CD4-positive, alpha-beta T cell treated with Interleukin-15 for 4 hours (primary cell): ENCODE results near the gene ROR2.
"Not testable (repeated sequence)": the region's sequence is repeated elsewhere in the genome, so short reads cannot be mapped to it uniquely, and the experiment has no call there.

ENCODE experiments used
- DNase-seq: peaks from one replicate; pipeline ENCODE4 v3.0.0-alpha.2; 2020; ENCODE audit warnings: low spot score

Gene ROR2

DNA sequence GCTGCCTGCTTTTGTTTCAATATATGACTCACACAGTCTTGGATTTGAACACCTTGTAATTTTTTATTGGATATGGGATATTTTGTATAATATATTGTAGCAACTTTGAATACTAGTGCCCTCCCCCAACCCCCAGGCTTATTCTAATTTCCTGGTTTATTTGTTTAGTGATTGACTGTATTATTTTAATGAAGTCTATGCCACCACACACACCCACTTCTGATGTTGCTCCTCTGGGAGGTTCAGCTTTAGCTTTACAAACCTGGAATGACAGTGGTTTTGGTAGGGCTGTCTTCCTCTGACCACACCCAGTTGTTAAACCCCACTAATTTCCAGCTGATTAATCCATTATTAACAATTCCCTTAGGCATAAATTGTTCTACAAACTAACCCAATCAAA, 320.3 kb downstream of the ROR2 start:
- DNase-seq, result no peak

DNA sequence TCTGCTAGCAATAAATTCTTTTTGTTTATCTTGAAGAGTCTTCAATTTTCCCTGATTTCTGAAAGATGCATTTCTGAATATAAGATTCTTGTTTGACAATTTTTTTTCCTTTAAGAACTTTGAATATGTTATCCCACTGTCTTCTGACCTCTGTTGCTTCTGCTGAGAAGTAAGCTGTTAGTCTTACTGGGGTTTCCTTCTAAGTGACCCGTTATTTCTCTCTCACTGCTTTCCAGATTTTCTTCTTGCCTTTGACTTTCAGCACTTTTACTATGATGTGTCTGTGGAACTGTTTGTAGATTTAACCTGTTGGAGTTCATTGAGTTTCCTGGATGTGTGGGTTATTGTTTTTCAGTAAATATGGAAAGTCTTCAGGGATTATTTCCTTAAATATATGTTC, 321.1 kb downstream of the ROR2 start:
- DNase-seq, result no peak

DNA sequence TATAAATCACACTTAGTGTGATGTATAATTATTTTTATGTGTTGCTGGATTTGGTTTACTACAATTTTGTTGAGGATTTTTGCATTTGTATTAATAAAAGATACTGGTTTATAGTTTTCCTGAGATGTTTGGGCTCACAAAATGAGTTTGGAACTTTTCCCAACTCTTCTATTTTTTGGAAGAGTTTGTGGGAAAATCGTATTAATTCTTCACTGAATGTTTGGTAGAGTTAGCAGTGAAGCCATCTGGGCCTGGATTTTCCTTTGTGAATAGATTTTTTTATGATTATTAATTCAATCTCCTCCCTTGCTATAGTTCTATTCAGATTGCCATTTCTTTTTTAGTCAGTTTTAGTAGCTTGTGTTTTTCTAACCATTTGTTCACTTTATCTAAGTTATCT, 324.7 kb downstream of the ROR2 start:
- no peak for DNase-seq

DNA sequence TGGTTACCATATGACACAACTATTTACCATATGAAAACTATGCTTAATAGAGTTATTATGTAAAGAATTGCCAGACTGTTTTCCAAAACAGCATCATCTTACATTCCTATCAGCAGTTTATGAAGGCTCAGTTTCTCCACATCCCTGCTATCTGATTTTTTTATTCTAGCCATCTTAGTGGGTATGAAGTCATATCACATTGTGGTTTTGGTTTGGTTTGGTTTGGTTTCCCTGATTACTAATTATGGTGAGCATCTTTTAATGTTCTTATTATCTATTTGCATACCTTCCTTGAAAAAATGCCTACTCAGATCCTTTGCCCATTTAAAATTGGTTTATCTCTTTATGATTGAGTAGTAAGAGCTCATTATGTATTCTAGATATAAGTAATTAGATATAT, 327.0 kb downstream of the ROR2 start:
- no peak for DNase-seq

DNA sequence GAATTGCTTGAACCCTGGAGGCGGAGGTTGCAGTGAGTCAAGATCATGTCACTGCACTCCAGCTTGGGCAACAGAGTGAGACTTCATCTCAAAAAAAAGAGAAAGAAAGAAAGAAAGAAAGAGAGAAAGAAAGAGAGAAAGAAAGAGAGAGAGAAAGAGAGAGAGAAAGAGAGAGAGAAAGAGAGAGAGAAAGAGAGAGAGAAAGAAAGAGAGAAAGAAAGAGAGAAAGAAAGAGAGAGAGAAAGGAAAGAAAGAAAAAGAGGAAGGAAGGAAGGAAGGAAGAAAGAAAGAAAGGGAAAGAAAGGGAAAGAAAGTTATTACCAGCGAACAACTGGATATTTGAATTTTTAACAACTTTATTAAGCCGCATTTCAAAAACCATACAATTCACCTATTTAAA, 327.9 kb downstream of the ROR2 start:
- not testable (repeated sequence) for DNase-seq

DNA sequence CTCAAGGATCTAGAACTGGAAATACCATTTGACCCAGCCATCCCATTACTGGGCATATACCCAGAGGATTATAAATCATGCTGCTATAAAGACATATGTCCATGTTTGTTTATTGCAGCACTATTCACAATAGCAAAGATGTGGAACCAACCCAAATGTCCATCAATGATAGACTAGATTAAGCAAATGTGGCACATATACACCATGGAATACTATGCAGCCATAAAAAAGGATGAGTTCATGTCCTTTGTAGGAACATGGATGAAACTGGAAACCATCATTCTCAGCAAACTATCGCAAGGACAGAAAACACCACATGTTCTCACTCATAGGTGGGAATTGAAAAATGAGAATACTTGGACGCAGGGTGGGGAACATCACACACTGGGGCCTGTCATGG, 336.0 kb downstream of the ROR2 start:
- not testable (repeated sequence) for DNase-seq

DNA sequence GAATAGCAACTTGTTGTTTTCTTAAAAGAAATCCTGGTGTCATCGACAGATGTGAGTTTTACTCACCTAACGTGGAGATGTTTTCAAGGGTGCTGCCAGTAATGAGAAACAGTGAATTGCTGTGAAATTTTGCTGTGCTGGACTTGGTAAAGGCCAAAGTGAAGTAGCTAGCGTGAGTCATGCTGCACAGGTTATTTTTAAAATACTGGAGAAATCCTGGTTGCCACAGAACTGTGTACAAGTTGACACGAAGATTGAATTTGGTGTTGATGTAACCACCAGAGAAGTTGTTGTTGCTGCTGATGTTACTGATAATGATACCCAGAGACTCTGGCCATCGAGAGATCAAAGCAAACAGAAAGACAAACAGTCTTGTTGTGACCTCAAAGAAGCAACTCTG, 338.4 kb downstream of the ROR2 start:
- DNase-seq, result no peak

DNA sequence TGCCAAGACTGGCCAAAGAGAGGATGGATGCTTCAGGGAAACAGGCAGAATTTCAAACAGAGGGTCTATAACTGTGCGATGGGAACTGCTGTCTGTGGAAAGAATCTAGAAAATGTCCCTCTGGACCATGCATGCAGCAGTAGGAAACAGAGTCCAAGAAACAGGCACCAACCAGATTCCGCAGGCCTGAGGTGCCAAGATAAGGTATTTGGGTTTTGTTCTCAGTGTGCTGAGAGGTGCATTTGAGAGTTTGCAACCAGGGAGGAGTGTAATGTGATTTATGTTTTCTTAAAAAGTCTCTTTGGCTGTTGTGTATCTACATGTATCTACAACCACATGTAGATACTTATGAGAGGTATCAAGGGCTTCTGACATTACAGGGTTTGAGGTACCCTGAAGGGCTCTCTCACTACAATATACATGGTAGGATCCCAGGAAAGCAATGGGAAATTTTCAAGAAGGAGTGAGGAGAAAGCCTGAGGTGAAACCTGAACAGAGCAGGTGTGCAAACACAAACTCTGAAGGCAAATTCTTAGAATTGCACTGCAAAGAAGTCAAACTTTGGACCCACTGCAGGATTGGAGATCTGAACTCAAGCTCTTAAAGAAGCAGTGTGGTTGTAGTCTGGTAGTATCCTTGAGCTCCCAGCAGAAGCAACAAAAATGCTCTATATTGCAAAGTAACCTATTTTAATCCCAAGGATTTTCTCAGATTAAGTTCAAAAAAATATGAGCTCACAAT, 343.6 kb downstream of the ROR2 start:
- DNase-seq, result no peak

DNA sequence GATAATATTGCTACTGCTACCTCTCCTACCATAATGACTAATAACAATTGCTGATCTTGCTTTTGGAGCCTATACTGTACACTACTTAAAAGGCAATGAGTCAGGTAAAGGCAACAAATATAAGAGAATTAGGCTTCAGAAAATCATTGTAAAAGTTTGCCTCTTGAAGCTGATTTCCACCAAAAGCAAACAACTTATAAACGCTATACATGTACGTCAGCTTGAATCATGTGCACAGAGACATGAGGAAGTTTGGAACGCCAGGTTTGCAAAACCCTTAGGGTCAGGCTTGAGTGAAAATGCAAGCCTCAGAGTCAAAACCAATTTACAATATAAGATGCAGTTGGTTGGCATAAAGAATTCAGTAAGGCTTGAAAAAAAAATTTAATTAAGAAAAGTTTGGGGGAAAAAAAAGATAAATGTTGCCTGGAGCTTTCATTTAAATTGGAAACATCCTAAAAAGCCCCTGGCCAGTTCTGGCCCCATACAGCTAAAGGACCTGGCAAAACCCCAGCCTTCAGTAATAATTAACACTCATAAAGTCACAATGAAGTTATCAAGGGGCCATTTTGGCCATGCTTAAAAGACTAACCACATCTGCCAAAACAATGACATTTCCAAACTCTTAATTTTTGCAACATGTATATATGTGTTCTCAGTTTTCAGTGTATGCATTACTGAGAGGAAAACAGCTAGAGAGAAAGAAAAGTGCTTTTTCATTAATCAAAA, 345.4 kb downstream of the ROR2 start:
- DNase-seq, result no peak

DNA sequence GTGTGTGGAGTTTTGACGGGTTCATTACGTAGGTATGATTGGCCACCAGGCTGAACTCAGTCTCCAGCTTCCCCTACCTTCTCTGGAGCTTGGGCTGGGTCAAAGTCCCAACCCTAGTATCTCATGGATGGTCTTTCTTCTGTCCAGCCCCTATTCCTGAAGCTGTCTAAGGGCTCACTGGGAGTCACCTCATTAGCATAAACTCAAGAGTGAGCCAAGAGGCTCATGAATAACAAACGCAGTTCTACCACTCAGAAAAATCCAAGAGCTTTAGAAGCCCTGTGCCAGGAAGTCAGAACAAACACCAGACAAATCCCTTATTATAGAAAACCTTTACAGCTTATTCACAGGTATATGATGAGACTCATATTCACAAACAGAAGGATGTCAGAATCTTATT, 346.1 kb downstream of the ROR2 start:
- no peak for DNase-seq

DNA sequence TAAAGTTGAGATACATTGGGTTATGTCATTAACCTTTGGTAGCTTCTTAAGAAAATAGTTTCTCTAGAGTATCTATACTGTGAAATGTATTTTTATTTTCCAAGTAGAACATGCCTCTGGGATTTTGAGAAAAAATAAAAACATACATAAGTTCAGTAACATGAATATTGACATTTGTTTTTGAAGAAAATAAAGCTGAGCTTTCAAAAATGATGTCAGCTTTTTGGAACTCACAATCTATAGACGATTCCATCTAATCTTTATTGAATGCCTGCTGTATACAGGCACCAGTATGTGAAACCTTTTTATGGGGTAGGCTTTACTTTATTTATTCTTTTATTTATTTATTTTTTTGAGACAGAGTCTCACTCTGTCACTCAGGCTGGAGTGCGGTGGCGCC, 350.5 kb downstream of the ROR2 start:
- DNase-seq, result no peak

DNA sequence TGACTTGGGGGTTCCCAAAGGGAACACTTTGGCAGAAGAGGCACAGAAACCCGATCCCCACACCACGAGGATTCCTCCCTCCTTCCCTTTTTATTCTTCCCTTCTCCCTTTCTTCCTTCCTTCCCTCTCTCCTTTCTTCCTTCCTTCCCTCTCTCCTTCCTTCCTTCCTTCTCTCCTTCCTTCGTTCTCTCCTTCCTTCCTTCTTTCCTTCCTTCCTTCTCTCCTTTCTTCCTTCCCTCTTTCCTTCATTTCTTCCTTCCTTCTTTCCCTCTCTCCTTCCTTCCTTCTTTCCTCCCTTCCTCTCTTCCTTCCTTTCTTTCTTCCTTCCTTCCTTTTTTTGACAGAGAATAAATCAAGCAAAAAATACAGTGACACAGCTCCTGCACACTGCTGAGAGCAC, 358.4 kb downstream of the ROR2 start:
- DNase-seq, result no peak

DNA sequence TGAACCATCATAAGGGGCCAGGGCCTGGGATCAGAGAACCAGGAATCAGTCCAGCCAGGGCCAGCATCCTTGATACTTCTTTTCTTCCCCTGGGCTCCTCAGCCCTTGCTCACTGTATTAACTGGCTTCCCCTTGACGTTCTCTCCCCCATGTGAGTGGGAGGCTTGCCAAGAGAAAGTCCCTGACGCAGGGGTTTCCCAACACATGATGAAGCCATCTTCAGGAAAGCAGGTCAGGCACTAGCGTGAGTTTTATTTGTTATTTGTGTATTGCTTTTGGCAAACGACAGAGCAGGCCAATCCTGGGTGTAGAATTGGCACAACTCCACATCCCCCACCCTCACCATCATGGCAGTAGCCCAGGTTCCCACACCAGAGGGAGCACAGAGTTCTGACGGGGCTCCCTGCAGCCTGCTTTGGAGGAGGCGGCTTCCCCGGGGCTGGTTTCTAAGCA, 360.9 kb downstream of the ROR2 start:
- no peak for DNase-seq

DNA sequence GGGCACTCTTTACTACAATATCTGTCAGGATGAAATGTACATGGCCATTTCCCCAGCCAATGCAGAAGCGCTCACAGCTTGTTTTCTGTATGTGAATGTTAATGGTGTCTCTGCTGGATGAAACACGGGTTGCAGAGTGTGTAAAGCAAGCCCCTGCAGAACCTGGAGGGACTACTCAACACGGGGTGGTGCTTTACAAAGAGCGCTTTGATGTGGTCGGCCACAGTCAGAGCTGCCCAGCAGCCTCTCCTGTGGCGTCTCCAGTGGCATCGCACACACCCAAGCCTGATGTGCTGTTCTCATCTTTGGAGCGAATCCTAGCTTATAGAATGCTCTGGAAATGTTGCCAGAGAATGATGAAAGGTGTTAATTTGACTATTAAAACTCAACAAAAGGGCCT, 363.7 kb downstream of the ROR2 start:
- DNase-seq, result no peak

DNA sequence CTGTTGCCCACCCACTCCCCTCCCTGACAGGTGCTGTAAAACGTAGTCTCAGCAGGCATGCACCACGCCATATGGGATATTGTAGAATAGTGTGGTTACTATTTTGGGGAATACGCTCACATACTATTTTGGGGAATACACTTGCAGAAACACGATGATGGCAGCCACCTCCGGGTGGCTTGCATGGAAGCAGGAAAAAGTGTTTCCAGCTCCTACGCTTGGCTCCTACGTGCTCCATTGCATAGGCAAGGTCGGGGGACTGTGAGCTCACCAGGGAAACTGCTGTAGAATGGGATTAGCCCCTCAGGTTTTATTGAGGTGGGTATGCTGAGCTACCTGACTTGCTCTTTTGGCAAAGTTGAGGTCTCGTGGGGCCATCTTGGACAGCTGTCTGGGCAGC, 366.1 kb downstream of the ROR2 start:
- no peak for DNase-seq

DNA sequence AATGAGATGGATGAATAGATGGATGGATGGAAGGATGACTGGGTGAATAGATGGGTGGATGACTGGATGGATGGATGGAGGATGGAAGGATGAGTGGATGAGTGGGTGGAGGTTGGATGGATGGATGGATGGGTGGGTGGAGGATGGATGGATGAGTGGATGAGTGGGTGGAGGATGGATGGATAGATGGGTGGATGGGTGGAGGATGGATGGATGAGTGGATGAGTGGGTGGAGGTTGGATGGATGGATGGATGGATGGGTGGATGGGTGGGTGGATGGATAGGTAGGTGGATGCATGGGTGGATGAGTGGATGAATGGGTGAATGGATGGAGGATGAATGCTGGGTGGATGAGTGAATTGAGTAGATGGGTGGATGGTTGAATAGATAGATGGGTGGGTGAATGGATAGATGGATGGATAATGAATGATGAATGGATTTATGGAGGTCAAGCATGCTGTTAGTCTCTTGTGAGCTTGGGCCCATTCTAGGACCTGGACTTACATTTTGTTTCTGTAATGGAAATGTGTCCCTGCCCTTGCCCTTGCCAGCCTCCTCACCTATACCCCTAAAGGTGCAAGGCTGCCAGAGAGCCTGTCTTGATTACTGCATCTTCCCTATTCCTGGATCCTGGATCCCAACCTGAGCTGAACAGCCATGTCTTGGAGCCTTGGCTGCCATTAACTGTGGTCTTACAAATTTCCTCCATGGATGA, 366.7 kb downstream of the ROR2 start:
- DNase-seq, result no peak

DNA sequence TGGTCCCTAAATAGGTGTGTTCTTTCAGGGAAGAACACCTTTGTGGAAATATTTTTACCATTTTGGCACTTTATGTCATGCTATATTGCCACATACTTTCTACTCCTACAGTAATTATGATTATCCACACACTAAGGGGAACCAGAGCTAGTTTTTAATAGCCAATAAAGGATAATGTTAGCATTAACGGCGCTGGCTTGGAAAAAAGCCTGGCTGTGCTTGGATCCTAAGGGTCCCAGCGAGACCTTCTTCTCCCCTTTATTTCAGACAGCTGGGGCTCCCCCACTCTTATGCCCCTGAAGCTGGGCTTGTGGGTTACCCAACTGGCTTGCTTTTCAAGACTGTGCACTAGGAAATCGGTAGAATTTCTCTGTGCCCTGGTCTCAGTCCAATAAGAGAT, 367.8 kb downstream of the ROR2 start:
- no peak for DNase-seq

DNA sequence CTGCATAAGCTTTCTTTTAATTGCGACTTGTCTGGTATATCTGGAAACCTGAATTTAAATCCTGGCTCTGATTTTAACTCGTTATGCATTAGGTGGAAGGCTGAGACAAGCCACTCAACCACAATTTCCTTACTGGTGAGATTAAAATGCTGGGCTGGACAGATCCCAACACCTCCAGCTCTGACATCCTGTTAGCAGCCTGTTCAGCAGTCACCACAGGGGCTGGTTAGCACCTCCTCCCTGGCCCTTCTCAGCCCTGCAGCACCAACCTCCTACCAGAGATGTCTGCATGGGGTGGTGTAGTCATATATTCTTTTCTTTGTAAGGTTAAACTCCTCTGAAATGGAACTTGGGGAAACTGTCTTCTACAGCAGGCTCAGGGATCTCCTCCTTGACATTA, 369.9 kb downstream of the ROR2 start:
- DNase-seq, result no peak

DNA sequence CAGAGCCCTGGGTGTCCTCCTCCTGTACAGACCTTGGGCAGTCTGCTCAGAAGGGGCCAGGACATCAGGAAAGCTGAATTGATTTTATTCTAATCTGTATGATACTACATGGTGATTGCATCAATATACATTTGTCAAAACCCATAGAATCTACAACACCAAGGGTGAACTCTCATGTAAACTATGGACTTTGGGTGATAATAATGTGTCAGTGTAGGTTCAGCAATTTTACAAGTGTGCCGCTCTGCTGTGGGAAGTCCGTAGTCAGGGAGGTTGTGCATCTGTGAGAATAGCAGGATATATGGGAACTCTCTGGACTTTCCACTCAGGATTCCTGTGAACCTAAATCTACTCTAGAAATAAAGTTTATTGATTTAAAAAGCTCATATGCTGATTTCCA, 371.1 kb downstream of the ROR2 start:
- no peak for DNase-seq

DNA sequence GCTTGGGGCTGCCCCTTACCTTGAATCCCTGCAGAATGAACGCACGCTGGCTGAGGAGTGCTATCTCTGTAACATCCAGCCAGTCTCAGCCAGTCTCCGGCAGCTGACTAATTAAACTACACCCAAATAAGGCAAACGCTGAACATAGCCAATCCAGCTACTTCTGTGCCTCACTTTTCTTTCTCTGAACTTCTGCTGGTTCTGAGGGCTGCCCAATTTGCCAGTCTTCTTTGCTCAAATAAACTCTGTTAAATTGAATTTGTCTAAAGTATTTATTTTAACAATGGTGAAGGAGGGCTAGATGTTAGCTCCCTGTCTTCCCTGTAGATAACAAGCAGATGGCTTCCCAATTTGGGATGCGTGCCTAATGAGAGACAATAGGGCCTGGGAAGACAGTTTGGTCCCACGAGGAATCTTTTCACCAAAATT, 372.4 kb downstream of the ROR2 start:
- DNase-seq, result no peak

DNA sequence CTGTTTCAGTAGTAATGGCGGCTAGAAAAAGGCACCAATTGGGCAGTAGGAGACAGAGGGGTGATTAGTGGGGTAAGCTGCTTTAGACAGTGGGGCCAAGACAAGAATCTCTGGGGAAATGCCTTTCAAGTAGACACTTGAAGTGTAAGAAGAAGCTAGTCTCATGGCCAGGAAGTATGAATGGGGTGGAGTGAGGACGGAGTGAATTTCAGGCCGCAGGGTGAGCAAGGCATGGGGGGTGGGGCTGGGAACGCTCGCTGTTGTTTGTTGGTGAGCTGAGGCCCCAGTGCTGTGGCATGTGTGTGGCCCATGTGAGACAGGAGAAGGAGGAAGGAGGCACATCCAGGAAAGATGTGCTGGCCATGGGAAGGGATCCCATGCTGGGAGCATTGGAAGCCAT, 377.2 kb downstream of the ROR2 start:
- no peak for DNase-seq

DNA sequence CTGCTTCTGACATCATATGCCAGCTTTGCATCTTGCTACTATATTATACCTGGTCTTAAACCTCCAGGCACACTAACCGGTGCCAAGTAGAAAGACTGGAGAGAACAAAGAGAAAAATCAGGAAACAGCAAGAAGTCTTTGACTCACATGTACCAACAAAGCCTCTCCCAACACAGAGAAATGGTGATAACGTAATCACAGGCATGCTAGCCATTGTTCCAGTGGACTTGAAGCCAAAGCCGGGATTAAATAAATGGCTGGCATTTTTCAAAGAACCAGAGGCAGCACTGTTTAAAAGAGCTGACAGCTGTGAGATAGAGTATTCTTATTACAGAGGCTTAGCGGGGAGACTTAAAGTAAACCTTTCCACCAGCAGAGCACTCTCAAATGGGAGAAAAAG, 378.0 kb downstream of the ROR2 start:
- DNase-seq, result no peak

DNA sequence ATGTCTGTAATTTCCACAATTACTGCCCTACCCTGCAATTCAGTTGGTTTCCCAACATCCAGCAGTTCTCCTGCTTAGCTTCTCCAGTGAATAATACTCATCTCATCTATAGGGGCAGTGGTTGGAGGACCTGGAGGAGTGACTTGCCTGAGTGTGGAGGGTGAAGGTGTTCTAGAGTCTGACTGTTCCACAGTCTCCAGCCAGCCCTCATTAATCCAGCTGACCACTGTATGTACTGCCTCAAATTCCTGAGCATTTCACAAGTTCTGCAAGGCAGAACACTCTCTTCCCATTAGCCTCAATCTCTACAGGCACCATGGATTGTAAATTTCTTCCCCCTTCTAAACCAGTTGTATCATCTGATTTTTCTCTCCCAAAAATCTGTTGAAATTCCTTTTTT, 379.0 kb downstream of the ROR2 start:
- DNase-seq, result no peak
